NCI-H526 treated with DMSO at 0.1 percent for 48 hours (cell line): ENCODE measurements around the gene FMR1.

Source experiments
- DNase-seq: peaks from one replicate; lab custom pipeline; 2025; lab: John Stamatoyannopoulos, UW

Gene FMR1

GRCh38 chrX:147916375-147916968 lies 4.8 kb downstream of the FMR1 start:
- DNase-seq, result no peak

GRCh38 chrX:147917700-147918695 lies 6.3 kb downstream of the FMR1 start:
- DNase-seq, result no peak

GRCh38 chrX:147920161-147920666 lies 8.5 kb downstream of the FMR1 start:
- DNase-seq, result no peak

GRCh38 chrX:147923605-147924004 lies 11.9 kb downstream of the FMR1 start:
- no peak for DNase-seq

- DNase-seq, result no peak
Measured at GRCh38 chrX:147927256-147927655, 15.5 kb downstream of the FMR1 start.

GRCh38 chrX:147933815-147934214 lies 22.1 kb downstream of the FMR1 start:
- no peak for DNase-seq

- DNase-seq, result no peak
Measured at GRCh38 chrX:147935156-147935758, 23.5 kb downstream of the FMR1 start.

- no peak for DNase-seq
Measured at GRCh38 chrX:147945286-147945685, 33.6 kb downstream of the FMR1 start.

GRCh38 chrX:147948531-147948930 lies 36.8 kb downstream of the FMR1 start:
- no peak for DNase-seq

GRCh38 chrX:147950352-147950751 lies 38.6 kb downstream of the FMR1 start:
- DNase-seq, result no peak

- DNase-seq, result no peak
Measured at GRCh38 chrX:147953976-147954375, 42.3 kb downstream of the FMR1 start.

GRCh38 chrX:147957291-147957690 lies 45.6 kb downstream of the FMR1 start:
- no peak for DNase-seq

- DNase-seq, result no peak
Measured at GRCh38 chrX:147958291-147958690, 46.6 kb downstream of the FMR1 start.

- no peak for DNase-seq
Measured at GRCh38 chrX:147960722-147961121, 49.0 kb downstream of the FMR1 start.

- no peak for DNase-seq
Measured at GRCh38 chrX:147962476-147962875, 50.8 kb downstream of the FMR1 start.

GRCh38 chrX:147978931-147979330 lies 67.2 kb downstream of the FMR1 start:
- DNase-seq, result no peak

GRCh38 chrX:147981038-147981752 lies 69.5 kb downstream of the FMR1 start, which contains the start of gene FMR1NB:
Gene FMR1NB, plus strand, starts transcription at chrX:147981337. Its CDS starts 66 bp downstream, at chrX:147981403.
- DNase-seq, result no peak
